OCI-LY3 (cell line): ENCODE results near the gene ENTR1.

ENCODE experiments used
- H2AFZ ChIP-seq: fragments of 200-600, 300-600 bp; shearing (Covaris generic); 2 replicates; pipeline ENCODE4 v1.6.0; 2014; ENCODE audit warnings: antibody characterized with exemption, low read depth, low read length
- H3K27ac ChIP-seq: fragments of 200-600, 300-600 bp; sonication (generic); 2 replicates; pipeline ENCODE4 v1.5.1; 2014; ENCODE audit warnings: mild to moderate bottlenecking, low read length, moderate library complexity, mixed read lengths
- H3K27me3 ChIP-seq: fragments of 200-600, 300-600 bp; sonication (generic); 2 replicates; pipeline ENCODE4 v1.6.1; 2014; ENCODE audit warnings: low read depth, low read length, mixed read lengths
- H3K36me3 ChIP-seq: fragments of 200-600, 300-600 bp; sonication (generic); replicated peaks from 2 replicates; pipeline ENCODE3; 2014; ENCODE audit warnings: low read depth, low read length, mixed read lengths
- H3K4me1 ChIP-seq: fragments of 300-600, 200-600 bp; sonication (generic); 2 replicates; pipeline ENCODE4 v1.6.1; 2014; ENCODE audit warnings: low read length, mixed read lengths
- H3K4me2 ChIP-seq: fragments of 200-600, 300-600 bp; sonication (generic); 2 replicates; pipeline ENCODE4 v1.6.1; 2014; ENCODE audit warnings: low read length, mixed read lengths
- H3K4me3 ChIP-seq: fragments of 300-600, 200-600 bp; sonication (generic); 2 replicates; pipeline ENCODE4 v1.5.1; 2014; ENCODE audit warnings: antibody characterized with exemption, mild to moderate bottlenecking, low read length, moderate library complexity
- H3K79me2 ChIP-seq: fragments of 300-600, 200-600 bp; shearing (Covaris generic); 2 replicates; pipeline ENCODE4 v1.6.1; 2014; ENCODE audit warnings: mild to moderate bottlenecking, low read length, mixed read lengths
- H3K9ac ChIP-seq: fragments of 300-600, 200-600 bp; shearing (Covaris generic); 2 replicates; pipeline ENCODE4 v1.6.0; 2014; ENCODE audit warnings: mild to moderate bottlenecking, low read length, moderate library complexity
- H3K9me3 ChIP-seq: fragments of 200-600, 300-600 bp; shearing (Covaris generic); 2 replicates; pipeline ENCODE4 v1.6.1; 2014; ENCODE audit warnings: low read length, mixed read lengths; ENCODE audit not compliant: insufficient read depth
- H4K20me1 ChIP-seq: fragments of 200-600, 300-600 bp; sonication (generic); 2 replicates; pipeline ENCODE4 v1.6.1; 2016; ENCODE audit warnings: low read length, mixed read lengths; ENCODE audit not compliant: insufficient read depth
- CTCF ChIP-seq: fragments of 200-600, 300-600 bp; sonication (generic); IDR thresholded peaks from 2 replicates; pipeline ENCODE4 v1.5.1; 2014; ENCODE audit warnings: antibody characterized with exemption, low read length, low read depth
- EZH2phosphoT487 ChIP-seq: fragments of 200-600 bp; shearing (Covaris generic); IDR thresholded peaks from 2 replicates; pipeline ENCODE4 v1.6.1; 2018; ENCODE audit warnings: antibody characterized with exemption, mixed run types, low read depth

ENTR1 gene

GRCh38 chr9:136379003-136379287, 31.5 kb downstream of the ENTR1 start:
- H2AFZ ChIP-seq = no peak overlapping the region
- no peaks in the 10 kb centered on the region for H3K9me3 ChIP-seq
- H3K79me2 ChIP-seq = no peaks in the 10 kb centered on the region
- no peak overlapping the region for H3K4me2 ChIP-seq
- no peaks in the 10 kb centered on the region for H3K27me3 ChIP-seq
- TF ChIP-seq CTCF (no peak), EZH2phosphoT487 (no peak)
- H3K9ac ChIP-seq = no peak overlapping the region
- no peaks in the 10 kb centered on the region for H4K20me1 ChIP-seq
- H3K36me3 ChIP-seq = peaks cover 16% of the 10 kb centered on the region
- no peak overlapping the region for H3K4me3 ChIP-seq
- no peaks in the 10 kb centered on the region for H3K4me1 ChIP-seq
- H3K27ac ChIP-seq = no peak overlapping the region

GRCh38 chr9:136378170-136379002, 32.0 kb downstream of the ENTR1 start:
- TF ChIP-seq CTCF (no peak), EZH2phosphoT487 (no peak)
- Histone ChIP-seq H3K79me2 (no peaks in the 10 kb centered on the region), H3K27me3 (no peaks in the 10 kb centered on the region), H3K4me2 (no peak overlapping the region), H3K4me3 (no peak overlapping the region), H3K4me1 (no peaks in the 10 kb centered on the region), H3K9ac (no peak overlapping the region), H2AFZ (no peak overlapping the region), H3K27ac (no peak overlapping the region), H4K20me1 (0 out of 2 replicates have a peak, but pooled peaks cover 4% of the 10 kb centered on the region), H3K36me3 (peaks cover 15% of the 10 kb centered on the region), H3K9me3 (no peaks in the 10 kb centered on the region)

GRCh38 chr9:136377341-136378169, 32.9 kb downstream of the ENTR1 start:
- no peak for TF ChIP-seq CTCF
- TF ChIP-seq EZH2phosphoT487 = no peak
- Histone ChIP-seq H3K4me1 (no peaks in the 10 kb centered on the region), H3K4me2 (no peak overlapping the region), H3K36me3 (peaks cover 7% of the 10 kb centered on the region), H3K27me3 (no peaks in the 10 kb centered on the region), H2AFZ (no peak overlapping the region), H3K27ac (no peak overlapping the region), H3K79me2 (no peaks in the 10 kb centered on the region), H3K9me3 (no peaks in the 10 kb centered on the region), H3K4me3 (no peak overlapping the region), H3K9ac (no peak overlapping the region), H4K20me1 (0 out of 2 replicates have a peak, but pooled peaks cover 4% of the 10 kb centered on the region)

- no peak overlapping the region for H3K4me3 ChIP-seq
- H2AFZ ChIP-seq = no peak overlapping the region
- H3K4me1 ChIP-seq = no peaks in the 10 kb centered on the region
- no peak overlapping the region for H3K4me2 ChIP-seq
- TF ChIP-seq CTCF (no peak), EZH2phosphoT487 (no peak)
- no peak overlapping the region for H3K9ac ChIP-seq
- peaks cover 5% of the 10 kb centered on the region for H3K36me3 ChIP-seq
- no peak overlapping the region for H3K27ac ChIP-seq
- 0 out of 2 replicates have a peak, but pooled peaks cover 4% of the 10 kb centered on the region for H4K20me1 ChIP-seq
- H3K79me2 ChIP-seq = no peaks in the 10 kb centered on the region
- H3K27me3 ChIP-seq = no peaks in the 10 kb centered on the region
- no peaks in the 10 kb centered on the region for H3K9me3 ChIP-seq
Observed at GRCh38 chr9:136376457-136376856, 34.0 kb downstream of the ENTR1 start.
